Measurements from ENCODE around the gene GRAP2.

- TF ChIP-seq POLR2A (IDR thresholded peaks at IDR 0.05) (no peak), POLR2AphosphoS5 (IDR thresholded peaks at IDR 0.05; ENCODE audit: insufficient read depth in 1 of 2, low read depth in 1 of 2) (no peak)
- TF ChIP-seq, protein P1, sequence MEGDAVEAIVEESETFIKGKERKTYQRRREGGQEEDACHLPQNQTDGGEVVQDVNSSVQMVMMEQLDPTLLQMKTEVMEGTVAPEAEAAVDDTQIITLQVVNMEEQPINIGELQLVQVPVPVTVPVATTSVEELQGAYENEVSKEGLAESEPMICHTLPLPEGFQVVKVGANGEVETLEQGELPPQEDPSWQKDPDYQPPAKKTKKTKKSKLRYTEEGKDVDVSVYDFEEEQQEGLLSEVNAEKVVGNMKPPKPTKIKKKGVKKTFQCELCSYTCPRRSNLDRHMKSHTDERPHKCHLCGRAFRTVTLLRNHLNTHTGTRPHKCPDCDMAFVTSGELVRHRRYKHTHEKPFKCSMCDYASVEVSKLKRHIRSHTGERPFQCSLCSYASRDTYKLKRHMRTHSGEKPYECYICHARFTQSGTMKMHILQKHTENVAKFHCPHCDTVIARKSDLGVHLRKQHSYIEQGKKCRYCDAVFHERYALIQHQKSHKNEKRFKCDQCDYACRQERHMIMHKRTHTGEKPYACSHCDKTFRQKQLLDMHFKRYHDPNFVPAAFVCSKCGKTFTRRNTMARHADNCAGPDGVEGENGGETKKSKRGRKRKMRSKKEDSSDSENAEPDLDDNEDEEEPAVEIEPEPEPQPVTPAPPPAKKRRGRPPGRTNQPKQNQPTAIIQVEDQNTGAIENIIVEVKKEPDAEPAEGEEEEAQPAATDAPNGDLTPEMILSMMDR (IDR thresholded peaks at IDR 0.05) = no peak
Measured at GRCh38 chr22:39872548-39872947, 28.3 kb upstream of the GRAP2 start.

Data from vagina (tissue), 2 donors.